A673 (cell line): ENCODE results near the gene C16orf96.

Experiments
- CTCF ChIP-seq: fragments of 300-800, 200-600 bp; sonication (generic); conservative IDR thresholded peaks from 2 replicates; pipeline ENCODE4 v1.5.1; 2017; ENCODE audit warnings: low read depth, mild to moderate bottlenecking, antibody characterized with exemption, low read length, moderate library complexity, mixed read lengths
- EZH2 ChIP-seq: fragments of 200-600 bp; sonication (generic); IDR thresholded peaks from 2 replicates; pipeline ENCODE4 v1.6.1; 2017; ENCODE audit warnings: borderline replicate concordance, low read depth, mild to moderate bottlenecking, mixed read lengths, antibody characterized with exemption, low read length; ENCODE audit not compliant: poor library complexity, severe bottlenecking

GRCh38 chr16:4561596-4561995 is 5.5 kb downstream of the C16orf96 start:
- TF ChIP-seq CTCF = no peak
- TF ChIP-seq EZH2 = no peak
